ENCODE measurements around the gene FLVCR2. TPM values are rescaled to one million over a fixed set of nuclear protein-coding genes. Genes with fewer than 3 reads are reported as not detected.

FLVCR2 gene
- total and polyA plus RNA-seq, 2 of the 13 experiments (the other 11 are each of a cell fraction or from before 2014, with no cell fraction given) = 9.9 to 10.5 TPM

DNA sequence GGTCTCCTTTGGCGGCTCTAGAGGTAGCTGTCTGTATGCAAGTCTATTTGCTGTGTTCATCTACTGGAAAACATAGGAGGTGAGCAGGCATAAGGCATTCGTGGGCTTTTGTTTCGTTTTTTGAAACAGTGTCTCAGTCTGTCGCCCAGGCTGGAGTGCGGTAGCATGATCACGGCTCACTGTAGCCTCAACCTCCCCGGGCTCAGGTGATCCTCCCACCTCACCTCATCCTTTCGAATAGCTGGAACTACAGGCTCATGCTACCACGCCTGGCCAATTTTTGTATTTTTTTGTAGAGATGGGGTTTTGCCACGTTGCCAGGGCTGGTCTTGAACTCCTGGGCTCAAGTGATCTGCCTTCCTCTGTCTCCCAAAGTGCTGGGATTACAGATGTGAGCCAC, 27.5 kb downstream of the FLVCR2 start (continued):
- TF ChIP-seq, protein P1, sequence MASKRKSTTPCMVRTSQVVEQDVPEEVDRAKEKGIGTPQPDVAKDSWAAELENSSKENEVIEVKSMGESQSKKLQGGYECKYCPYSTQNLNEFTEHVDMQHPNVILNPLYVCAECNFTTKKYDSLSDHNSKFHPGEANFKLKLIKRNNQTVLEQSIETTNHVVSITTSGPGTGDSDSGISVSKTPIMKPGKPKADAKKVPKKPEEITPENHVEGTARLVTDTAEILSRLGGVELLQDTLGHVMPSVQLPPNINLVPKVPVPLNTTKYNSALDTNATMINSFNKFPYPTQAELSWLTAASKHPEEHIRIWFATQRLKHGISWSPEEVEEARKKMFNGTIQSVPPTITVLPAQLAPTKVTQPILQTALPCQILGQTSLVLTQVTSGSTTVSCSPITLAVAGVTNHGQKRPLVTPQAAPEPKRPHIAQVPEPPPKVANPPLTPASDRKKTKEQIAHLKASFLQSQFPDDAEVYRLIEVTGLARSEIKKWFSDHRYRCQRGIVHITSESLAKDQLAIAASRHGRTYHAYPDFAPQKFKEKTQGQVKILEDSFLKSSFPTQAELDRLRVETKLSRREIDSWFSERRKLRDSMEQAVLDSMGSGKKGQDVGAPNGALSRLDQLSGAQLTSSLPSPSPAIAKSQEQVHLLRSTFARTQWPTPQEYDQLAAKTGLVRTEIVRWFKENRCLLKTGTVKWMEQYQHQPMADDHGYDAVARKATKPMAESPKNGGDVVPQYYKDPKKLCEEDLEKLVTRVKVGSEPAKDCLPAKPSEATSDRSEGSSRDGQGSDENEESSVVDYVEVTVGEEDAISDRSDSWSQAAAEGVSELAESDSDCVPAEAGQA (IDR thresholded peaks at IDR 0.05; ENCODE audit: low read depth) = no peak
- TF ChIP-seq, protein P1 (CRISPR knock-in tag; IDR thresholded peaks at IDR 0.05; ENCODE audit: borderline replicate concordance) = no peak
- TF ChIP-seq THYN1 (CRISPR knock-in tag; IDR thresholded peaks at IDR 0.05; ENCODE audit: borderline replicate concordance, low read depth) (no peak), SMAD1 (CRISPR knock-in tag; IDR thresholded peaks at IDR 0.05; ENCODE audit: borderline replicate concordance, low read depth) (no peak), CBX5 (CRISPR knock-in tag; IDR thresholded peaks at IDR 0.05; ENCODE audit: borderline replicate concordance) (no peak)

DNA sequence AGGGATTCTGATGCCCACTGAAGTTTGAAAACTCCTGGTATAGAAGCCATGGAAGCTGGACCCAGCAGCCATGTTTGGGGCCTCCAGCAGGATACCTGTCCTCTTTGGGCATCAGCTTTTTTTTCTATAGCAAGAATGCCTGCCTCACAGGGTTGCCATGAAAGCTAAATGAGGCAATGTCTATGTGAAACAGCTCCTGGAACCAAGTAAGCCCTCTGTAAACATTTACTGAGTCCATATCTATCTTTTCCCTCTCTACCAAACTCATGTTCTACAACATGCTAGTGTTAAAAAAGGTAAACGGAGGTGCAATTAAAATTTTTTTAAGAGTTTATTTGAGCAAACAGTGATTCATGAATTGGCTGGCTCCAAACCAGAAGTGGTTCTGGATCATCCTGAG, 28.6 kb downstream of the FLVCR2 start:
- ATAC-seq = no peak
- CTCF ChIA-PET (ENCODE audit: low intra/inter-chr PET ratio, low total read pairs) = no interaction called here
- Histone ChIP-seq H3K27me3 (ENCODE audit: control insufficient read depth in 1 of 2, insufficient read depth in 2 of 2, low read length in 2 of 2) (no peaks in the 10 kb centered on the region), H3K79me2 (ENCODE audit: insufficient read depth, low read length) (peaks cover 3% of the 10 kb centered on the region), H3K36me3 (replicated peaks in 1 of 2; ENCODE audit: control insufficient read depth in 1 of 2, insufficient read depth in 2 of 2, low read length in 2 of 2) (no peaks in the 10 kb centered on the region), H3K4me2 (ENCODE audit: low read depth, low read length) (no peak overlapping the region), H2AFZ (ENCODE audit: low read length) (no peak overlapping the region), H3K4me1 (ENCODE audit: insufficient read depth, low read length) (peaks cover 76% of the 10 kb centered on the region), H4K20me1 (ENCODE audit: insufficient read depth, low read length) (no peaks in the 10 kb centered on the region), H3K4me3 (replicated peaks in 1 of 3; ENCODE audit: insufficient read depth in 1 of 3, low read depth in 2 of 3, low read length in 3 of 3) (no peak overlapping the region), H3K9ac (ENCODE audit: insufficient read depth, low read depth, low read length) (no peak overlapping the region), H3K27ac (ENCODE audit: extremely low read length, insufficient read depth, low read length) (no peak overlapping the region), H3K9me3 (ENCODE audit: low read length) (no peaks in the 10 kb centered on the region)
- POLR2A ChIA-PET = interaction anchor here (0.8 to 1.9 kb wide), 4 partner anchors 9 to 54 kb away, joined by 3 to 5 read pairs (median 4); partner anchors contain the start of genes ERG28 and TTLL5
- WGBS (ENCODE audit: low lambda C conversion rate) = 57% methylated on average over 1 of the region's 1 CpG
- DNase-seq (ENCODE audit: low spot score) = peak; percentile 52
- FAIRE-seq = peak; percentile 32
- intact Hi-C loops (cut with micrococcal nuclease; ENCODE audit: unreplicated experiment) = loop anchor here (1.0 kb wide), 1 partner anchor 15 kb away; no protein-coding TSS in a partner anchor
- no TSS peak for BruUV-seq (replicated peaks)
- in situ Hi-C loops (cut with HindIII; ENCODE audit: extremely low pct_ligation_motif_present, low pct_unique_long_range_greater_than_20kb) = no loop called here
- TF ChIP-seq ZNF350 (CRISPR knock-in tag; IDR thresholded peaks at IDR 0.05; ENCODE audit: borderline replicate concordance, low read depth) (no peak), SALL1 (CRISPR knock-in tag; IDR thresholded peaks at IDR 0.05) (no peak), ZBTB7A (CRISPR knock-in tag; IDR thresholded peaks at IDR 0.05) (no peak), ZNF180 (CRISPR knock-in tag; IDR thresholded peaks at IDR 0.05; ENCODE audit: borderline replicate concordance, low read depth) (no peak)
- TF ChIP-seq, protein P2, sequence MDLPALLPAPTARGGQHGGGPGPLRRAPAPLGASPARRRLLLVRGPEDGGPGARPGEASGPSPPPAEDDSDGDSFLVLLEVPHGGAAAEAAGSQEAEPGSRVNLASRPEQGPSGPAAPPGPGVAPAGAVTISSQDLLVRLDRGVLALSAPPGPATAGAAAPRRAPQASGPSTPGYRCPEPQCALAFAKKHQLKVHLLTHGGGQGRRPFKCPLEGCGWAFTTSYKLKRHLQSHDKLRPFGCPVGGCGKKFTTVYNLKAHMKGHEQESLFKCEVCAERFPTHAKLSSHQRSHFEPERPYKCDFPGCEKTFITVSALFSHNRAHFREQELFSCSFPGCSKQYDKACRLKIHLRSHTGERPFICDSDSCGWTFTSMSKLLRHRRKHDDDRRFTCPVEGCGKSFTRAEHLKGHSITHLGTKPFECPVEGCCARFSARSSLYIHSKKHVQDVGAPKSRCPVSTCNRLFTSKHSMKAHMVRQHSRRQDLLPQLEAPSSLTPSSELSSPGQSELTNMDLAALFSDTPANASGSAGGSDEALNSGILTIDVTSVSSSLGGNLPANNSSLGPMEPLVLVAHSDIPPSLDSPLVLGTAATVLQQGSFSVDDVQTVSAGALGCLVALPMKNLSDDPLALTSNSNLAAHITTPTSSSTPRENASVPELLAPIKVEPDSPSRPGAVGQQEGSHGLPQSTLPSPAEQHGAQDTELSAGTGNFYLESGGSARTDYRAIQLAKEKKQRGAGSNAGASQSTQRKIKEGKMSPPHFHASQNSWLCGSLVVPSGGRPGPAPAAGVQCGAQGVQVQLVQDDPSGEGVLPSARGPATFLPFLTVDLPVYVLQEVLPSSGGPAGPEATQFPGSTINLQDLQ (CRISPR knock-in tag; IDR thresholded peaks at IDR 0.05) = no peak

Measured in HepG2 (cell line).